Cardiac muscle cell (in vitro differentiated cells and primary cell): Measurements from ENCODE around the gene NPFFR1. TPM values are rescaled to one million over a fixed set of nuclear protein-coding genes. Genes with fewer than 3 reads are reported as not detected.

Experiments used
- DNase-seq, 2 donors: peaks; one replicate each; pipeline versions ENCODE4 v3.0.0 to v3.0.0-alpha.2; 2010 to 2017; ENCODE audit warnings: low read depth in 1 of 2, low spot score in 1 of 2
- H3K27ac ChIP-seq: fragments of 200-600 bp; sonication (generic); 2 replicates; pipeline ENCODE4 v1.5.1; 2016
- H3K27me3 ChIP-seq: fragments of 200-600 bp; sonication (generic); 2 replicates; pipeline ENCODE4 v1.6.0; 2016; ENCODE audit warnings: control low read depth
- H3K36me3 ChIP-seq: fragments of 200-600 bp; sonication (generic); 2 replicates; pipeline ENCODE4 v1.5.1; 2016; ENCODE audit warnings: control low read depth
- H3K4me1 ChIP-seq: fragments of 200-600 bp; sonication (generic); 2 replicates; pipeline ENCODE4 v1.8.1; 2017; ENCODE audit warnings: low read depth, mild to moderate bottlenecking, mixed run types
- H3K4me3 ChIP-seq: fragments of 200-600 bp; sonication (generic); 2 replicates; pipeline ENCODE4 v1.5.1; 2016; ENCODE audit warnings: mild to moderate bottlenecking
- H3K9me3 ChIP-seq: fragments of 200-600 bp; sonication (generic); 2 replicates; pipeline ENCODE4 v1.5.1; 2017; ENCODE audit warnings: low read depth, mild to moderate bottlenecking, control low read depth
- polyA plus RNA-seq: library from polyadenylated mRNA; unstranded; fragments of >200 nt; fragmentation: Nextera tagmentation; extraction: Ambion mirVana; gene quantifications from 2 replicates; pipeline ENCODE4 v1.2.1, GENCODE V29; 2016
- total RNA-seq: library from RNA; depleted of rRNA; stranded (reverse); fragments of >200 nt; gene quantifications from 2 replicates; pipeline ENCODE4 v1.2.3, GENCODE V29; 2016
- TF ChIP-seq, protein P1 (sequence below): IDR thresholded peaks from 2 replicates; pipeline ENCODE4 v1.5.1; 2012; ENCODE audit warnings: low read depth, mild to moderate bottlenecking, low read length

The NPFFR1 gene
- total and polyA plus RNA-seq, 2 experiments from 2014 or later: not detected

DNA sequence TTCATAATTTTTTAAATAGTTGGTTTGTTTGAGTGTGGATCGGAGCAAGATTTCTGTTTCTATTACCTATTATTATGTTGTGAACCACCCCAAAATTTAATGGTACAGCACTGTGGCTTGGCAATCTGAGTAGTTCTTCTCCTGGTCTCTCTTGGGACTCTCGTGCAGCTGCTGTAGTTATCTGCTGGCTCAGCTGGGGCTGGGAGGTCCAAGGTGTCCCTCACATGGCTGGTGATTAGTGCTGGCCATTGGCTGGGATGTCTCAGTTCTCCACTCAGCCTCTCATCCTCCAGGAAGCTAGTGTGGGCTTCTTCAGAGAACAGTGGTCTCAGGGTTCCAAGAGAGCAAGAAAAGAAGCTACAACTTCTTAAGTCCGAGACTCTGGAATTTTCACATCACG is 15.4 kb downstream of the NPFFR1 start:
- TF ChIP-seq, protein P1, sequence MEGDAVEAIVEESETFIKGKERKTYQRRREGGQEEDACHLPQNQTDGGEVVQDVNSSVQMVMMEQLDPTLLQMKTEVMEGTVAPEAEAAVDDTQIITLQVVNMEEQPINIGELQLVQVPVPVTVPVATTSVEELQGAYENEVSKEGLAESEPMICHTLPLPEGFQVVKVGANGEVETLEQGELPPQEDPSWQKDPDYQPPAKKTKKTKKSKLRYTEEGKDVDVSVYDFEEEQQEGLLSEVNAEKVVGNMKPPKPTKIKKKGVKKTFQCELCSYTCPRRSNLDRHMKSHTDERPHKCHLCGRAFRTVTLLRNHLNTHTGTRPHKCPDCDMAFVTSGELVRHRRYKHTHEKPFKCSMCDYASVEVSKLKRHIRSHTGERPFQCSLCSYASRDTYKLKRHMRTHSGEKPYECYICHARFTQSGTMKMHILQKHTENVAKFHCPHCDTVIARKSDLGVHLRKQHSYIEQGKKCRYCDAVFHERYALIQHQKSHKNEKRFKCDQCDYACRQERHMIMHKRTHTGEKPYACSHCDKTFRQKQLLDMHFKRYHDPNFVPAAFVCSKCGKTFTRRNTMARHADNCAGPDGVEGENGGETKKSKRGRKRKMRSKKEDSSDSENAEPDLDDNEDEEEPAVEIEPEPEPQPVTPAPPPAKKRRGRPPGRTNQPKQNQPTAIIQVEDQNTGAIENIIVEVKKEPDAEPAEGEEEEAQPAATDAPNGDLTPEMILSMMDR: no peak
- no peak for DNase-seq
- Histone ChIP-seq H3K27me3 (no peaks in the 10 kb centered on the region), H3K9me3 (no peaks in the 10 kb centered on the region), H3K36me3 (no peaks in the 10 kb centered on the region), H3K27ac (no peak overlapping the region), H3K4me1 (no peaks in the 10 kb centered on the region), H3K4me3 (no peak overlapping the region)

GRCh38 chr10:70267161-70267933 is 16.5 kb downstream of the NPFFR1 start:
- TF ChIP-seq, protein P1: peak; percentile 41
- Histone ChIP-seq H3K36me3 (no peaks in the 10 kb centered on the region), H3K9me3 (no peaks in the 10 kb centered on the region), H3K4me1 (no peaks in the 10 kb centered on the region), H3K27ac (no peak overlapping the region), H3K27me3 (no peaks in the 10 kb centered on the region), H3K4me3 (no peak overlapping the region)
- peak in 1 of 2 donors; percentile 78 for DNase-seq

- no peak overlapping the region for H3K27ac ChIP-seq
- TF ChIP-seq, protein P1: no peak
- H3K4me1 ChIP-seq: no peaks in the 10 kb centered on the region
- no peak overlapping the region for H3K4me3 ChIP-seq
- no peaks in the 10 kb centered on the region for H3K9me3 ChIP-seq
- no peak for DNase-seq
- no peaks in the 10 kb centered on the region for H3K27me3 ChIP-seq
- no peaks in the 10 kb centered on the region for H3K36me3 ChIP-seq
Observed at GRCh38 chr10:70266701-70267100, 17.1 kb downstream of the NPFFR1 start.

GRCh38 chr10:70266056-70266455 is 17.7 kb downstream of the NPFFR1 start:
- Histone ChIP-seq H3K9me3 (no peaks in the 10 kb centered on the region), H3K4me3 (no peak overlapping the region), H3K4me1 (no peaks in the 10 kb centered on the region), H3K36me3 (no peaks in the 10 kb centered on the region), H3K27ac (no peak overlapping the region), H3K27me3 (no peaks in the 10 kb centered on the region)
- TF ChIP-seq, protein P1: no peak
- DNase-seq: no peak

GRCh38 chr10:70265032-70265689 is 18.6 kb downstream of the NPFFR1 start:
- Histone ChIP-seq H3K4me1 (no peaks in the 10 kb centered on the region), H3K9me3 (no peaks in the 10 kb centered on the region), H3K27ac (no peak overlapping the region), H3K27me3 (no peaks in the 10 kb centered on the region), H3K36me3 (no peaks in the 10 kb centered on the region), H3K4me3 (no peak overlapping the region)
- DNase-seq: peak in 1 of 2 donors; percentile 62
- TF ChIP-seq, protein P1: peak; percentile 26
